GM19239 (cell line): ENCODE data around the gene TMEM238.

Source experiments
- DNase-seq: peaks from one replicate; pipeline ENCODE4 v3.0.0; 2011; ENCODE audit warnings: low spot score; ENCODE audit not compliant: insufficient read length
- FAIRE-seq: peaks from 2 replicates; lab custom pipeline; 2011; peaks lifted over from hg19 to GRCh38; lab: Jason Lieb, UNC

Gene TMEM238

DNA sequence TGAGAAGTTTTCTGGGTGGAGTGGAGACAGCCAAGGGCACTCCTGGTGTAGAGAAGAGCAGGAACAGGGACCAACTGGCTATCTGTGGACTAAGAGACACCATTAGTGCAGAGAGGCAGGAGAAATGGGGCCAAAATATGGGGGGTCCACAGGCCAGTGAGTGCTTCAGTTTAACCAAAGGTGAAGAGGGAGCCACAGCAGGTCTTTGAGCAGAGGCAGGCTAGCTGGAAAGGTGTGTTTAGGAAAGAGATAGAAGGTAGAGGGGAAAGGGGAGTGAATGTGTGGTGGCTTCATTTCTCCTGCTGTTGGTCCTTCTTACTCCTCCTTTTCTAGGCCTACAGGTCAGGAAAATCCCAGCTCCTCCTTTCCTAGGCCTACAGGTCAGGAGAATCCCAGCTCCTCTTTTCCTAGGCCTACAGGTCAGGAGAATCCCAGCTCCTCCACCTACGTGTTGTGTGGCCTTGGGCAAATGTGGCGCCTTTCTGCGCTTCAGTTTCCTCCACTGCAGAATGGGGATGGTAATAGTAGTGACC is 1.5 kb downstream of the TMEM238 start:
- DNase-seq: no peak
- FAIRE-seq: no peak

GRCh38 chr19:55382013-55382412 is 2.1 kb downstream of the TMEM238 start:
- DNase-seq: no peak
- no peak for FAIRE-seq

- no peak for FAIRE-seq
- no peak for DNase-seq
Observed at GRCh38 chr19:55379174-55379573, 4.9 kb downstream of the TMEM238 start.

DNA sequence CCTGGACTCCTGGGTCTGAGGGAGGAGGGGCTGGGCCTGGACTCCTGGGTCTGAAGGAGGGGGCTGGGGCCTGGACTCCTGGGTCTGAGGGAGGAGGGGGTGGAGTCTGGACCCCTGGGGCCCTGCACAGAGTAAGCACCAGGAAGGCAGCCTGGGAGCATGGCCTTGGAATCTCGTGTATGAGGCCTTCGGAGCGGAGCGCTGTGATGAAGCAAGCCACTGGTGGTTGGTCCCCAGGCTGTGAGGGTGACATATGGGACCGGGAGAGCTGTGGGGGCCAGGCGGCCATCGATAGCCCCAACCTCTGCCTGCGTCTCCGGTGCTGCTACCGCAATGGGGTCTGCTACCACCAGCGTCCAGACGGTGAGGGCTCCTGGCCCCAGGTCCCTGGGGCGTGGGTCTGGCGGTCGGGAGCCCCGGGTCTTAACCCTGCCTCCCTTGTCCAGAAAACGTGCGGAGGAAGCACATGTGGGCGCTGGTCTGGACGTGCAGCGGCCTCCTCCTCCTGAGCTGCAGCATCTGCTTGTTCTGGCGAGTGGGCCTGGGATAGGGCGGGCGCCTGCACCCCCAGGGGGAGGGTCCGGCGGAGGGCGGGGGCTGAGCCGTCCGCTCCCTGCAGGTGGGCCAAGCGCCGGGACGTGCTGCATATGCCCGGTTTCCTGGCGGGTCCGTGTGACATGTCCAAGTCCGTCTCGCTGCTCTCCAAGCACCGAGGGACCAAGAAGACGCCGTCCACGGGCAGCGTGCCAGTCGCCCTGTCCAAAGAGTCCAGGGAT is 6.5 kb downstream of the TMEM238 start:
- FAIRE-seq (no peak), DNase-seq (no peak)

- no peak for DNase-seq
- no peak for FAIRE-seq
Observed at GRCh38 chr19:55376241-55376933, 7.7 kb downstream of the TMEM238 start, which contains the start of gene TMEM190. TSS of gene TMEM190 (plus strand) at chr19:55376826. CDS start at chr19:55376854, 28 bp downstream.

GRCh38 chr19:55373993-55374757 is 9.9 kb downstream of the TMEM238 start:
- FAIRE-seq (no peak), DNase-seq (no peak)

DNA sequence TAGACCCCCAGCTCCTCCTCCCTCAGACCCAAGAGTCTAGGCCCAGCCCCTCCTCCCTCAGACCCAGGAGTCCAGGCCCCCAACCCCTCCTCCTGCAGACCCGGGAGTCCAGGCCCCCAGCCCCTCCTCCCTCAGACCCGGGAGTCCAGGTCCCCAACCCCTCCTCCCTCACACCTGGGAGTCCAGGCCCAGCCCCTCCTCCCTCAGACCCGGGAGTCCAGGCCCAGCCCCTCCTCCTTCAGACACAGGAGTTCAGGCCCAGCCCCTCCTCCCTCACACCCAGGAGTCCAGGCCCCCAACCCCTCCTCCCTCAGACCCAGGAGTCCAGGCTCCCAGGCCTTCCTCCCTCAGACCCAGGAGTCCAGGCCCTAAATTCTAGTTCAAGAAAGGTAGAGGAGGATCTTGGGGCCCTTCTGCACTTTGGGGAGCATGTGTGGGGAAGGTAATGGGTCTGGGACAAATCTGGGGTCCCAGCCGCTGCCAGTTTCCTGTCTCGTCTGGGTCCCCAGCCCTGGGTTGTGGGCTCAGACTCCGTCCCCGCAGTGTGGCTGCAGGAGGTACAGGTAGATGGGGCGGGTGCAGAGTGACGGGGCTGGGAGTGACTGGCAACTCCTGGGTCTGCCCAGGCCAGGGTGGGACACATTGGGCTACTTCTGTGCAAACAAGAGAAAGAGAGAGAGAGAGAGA is 10.6 kb downstream of the TMEM238 start:
- FAIRE-seq: no peak
- no peak for DNase-seq

DNA sequence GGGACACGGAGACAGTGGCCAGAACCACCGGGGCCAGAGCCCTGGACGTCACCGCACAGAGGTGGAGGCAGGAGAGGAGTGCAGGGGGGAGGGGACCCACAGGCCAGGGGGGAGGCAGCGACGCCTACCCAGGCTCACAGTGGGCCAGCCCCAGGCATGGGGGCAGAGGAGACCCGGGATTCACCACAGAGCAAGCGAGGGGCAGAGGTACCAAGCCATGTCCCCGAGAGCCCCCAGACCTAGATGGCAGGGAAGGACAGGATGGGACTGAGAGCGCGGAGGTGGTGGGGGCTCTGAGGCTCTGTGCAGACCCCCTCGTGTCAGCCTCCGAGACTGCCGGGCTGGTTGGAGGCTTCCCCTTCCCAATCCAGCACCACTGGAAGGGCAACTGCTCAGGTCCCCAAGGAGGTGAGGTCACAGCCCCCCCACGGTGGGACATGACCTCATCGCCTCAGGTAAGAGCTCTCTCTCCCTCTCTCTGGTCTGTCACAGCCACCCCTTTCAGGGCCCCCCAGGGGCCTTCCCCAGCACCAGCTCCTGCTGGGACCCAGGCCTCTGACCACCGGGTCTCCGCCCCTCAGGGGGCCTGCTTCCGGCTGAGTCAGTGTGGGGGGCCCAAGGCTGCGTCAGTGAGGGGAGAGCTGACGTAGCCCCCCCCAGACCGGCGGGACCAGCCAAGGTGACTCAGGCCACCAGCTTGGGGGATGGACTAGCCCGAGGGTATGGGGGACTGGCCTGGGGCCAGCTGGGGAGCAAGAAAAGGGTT is 11.6 kb downstream of the TMEM238 start:
- no peak for FAIRE-seq
- DNase-seq: no peak

DNA sequence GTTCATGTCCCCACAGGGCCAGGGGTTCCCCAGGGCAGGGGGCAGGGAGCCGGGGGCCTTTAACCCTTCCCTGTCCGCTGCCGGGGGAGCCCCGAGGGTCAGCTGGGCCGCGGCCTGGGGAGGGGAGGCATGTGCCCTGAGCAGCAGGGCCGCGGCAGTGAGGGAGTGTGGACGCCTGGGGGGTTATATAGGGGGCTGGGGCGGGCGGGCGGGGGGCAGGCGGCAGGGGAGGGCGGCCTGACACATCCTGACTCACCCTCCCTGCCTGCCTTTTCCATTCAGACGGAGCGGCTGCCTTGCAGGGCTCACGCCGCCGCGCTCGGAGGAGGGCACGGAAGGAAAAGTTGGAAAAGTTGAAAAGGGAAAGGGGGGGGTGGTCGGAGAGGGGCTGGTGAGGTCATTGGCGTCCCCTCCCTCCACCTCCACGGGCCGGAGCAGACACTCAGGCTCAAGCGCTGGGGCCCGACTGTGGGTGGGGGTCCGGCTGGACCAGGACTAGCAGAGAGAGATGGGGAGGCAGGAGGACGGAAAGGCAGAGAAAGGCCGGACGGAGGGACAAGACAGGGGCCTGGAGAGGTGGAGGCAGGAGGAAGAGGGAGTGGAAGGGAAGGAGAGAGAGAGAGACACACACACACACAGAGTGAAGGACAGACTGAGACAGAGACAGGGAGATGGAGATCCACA is 13.6 kb downstream of the TMEM238 start, which contains the start of gene IL11:
TSS of gene IL11 (minus strand) at position 159 of the 684 bp plus-strand sequence. CDS start at position 6, 153 bp downstream.
- no peak for FAIRE-seq

GRCh38 chr19:55369653-55370304 is 14.3 kb downstream of the TMEM238 start:
- DNase-seq (no peak), FAIRE-seq (no peak)

More for the DNA sequence above, 13.6 kb downstream of the TMEM238 start, which contains the start of gene IL11:
- no peak for DNase-seq

DNA sequence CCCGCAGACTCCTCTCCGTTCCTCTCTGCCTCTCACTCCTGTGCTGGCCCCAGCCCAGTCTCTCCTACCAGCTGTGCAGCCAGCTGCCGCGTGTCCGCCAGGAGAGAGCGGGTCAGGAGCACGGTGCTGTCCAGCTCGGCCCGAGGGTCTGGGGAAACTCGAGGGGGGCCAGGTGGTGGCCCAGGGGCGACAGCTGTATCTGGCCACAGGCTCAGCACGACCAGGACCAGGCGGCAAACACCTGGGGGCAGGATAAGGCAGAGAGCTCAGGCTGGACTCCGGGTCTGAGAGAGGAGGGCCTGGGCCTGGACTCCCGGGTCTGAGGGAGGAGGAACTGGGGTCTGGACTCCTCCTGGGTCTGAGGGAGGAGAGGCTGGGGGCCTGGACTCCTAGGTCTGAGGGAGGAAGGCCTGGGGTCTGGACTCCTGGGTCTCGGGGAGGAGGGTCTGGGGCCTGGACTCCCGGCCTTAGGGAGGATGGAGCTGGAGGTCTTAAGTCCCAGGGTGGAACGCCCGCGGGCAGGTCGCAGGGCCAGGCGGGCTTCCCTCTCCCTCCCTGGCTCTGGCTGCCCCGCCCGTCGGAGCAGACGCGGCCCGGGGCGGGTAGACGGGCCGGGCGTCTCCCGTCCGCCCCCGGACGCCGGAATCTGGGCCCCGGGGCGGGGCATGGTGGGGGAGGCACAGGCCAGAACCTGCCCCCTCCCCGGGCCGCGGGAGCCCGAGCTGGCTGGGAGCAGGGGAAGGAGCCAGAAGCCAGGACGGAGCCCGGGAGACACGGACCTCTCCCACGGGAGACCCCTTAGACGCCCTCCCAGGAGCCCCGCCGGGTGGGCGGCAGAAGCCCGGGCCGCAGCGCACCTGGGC is 15.2 kb downstream of the TMEM238 start:
- FAIRE-seq (no peak), DNase-seq (no peak)

DNA sequence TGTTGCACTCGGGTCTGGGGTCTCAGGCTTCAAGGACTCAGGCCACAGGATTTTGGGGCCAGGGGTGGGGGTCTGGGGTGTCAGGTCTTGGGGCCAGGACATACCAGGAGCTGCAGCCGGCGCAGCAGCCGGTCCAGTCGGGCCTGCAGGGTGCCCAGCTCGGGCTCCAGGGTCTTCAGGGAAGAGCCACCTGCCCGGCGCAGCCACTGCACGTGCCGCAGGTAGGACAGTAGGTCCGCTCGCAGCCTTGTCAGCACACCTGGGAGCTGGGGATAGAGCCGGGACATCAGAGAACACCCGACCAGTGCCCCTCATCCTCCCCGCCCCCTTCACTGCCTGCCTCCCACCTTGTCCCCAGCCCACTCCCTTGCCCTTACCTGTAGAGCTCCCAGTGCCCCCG is 16.0 kb downstream of the TMEM238 start:
- FAIRE-seq (no peak), DNase-seq (no peak)

GRCh38 chr19:55366790-55367189 is 17.3 kb downstream of the TMEM238 start:
- DNase-seq (no peak), FAIRE-seq (no peak)

GRCh38 chr19:55365964-55366363 is 18.1 kb downstream of the TMEM238 start:
- DNase-seq: no peak
- FAIRE-seq: no peak

GRCh38 chr19:55365245-55365644 is 18.8 kb downstream of the TMEM238 start:
- DNase-seq: no peak
- FAIRE-seq: no peak

- FAIRE-seq (no peak), DNase-seq (no peak)
Observed at GRCh38 chr19:55362990-55363716, 20.9 kb downstream of the TMEM238 start, which contains the start of gene GARIN5B. TSS of gene GARIN5B (minus strand) at chr19:55363260. CDS start at chr19:55363066, 194 bp downstream.
